HG03159 (cell line): Measurements from ENCODE around the gene GATAD2B.
"Not testable (repeated sequence)": the region's sequence is repeated elsewhere in the genome, so short reads cannot be mapped to it uniquely, and the experiment has no call there.

ENCODE experiments used
- ATAC-seq: cut with Tn5 transposase; IDR thresholded peaks from one replicate; pipeline ENCODE4 v1.9.1; 2021; ENCODE audit warnings: mild to moderate bottlenecking, moderate library complexity; ENCODE audit not compliant: unreplicated experiment

GATAD2B gene

DNA sequence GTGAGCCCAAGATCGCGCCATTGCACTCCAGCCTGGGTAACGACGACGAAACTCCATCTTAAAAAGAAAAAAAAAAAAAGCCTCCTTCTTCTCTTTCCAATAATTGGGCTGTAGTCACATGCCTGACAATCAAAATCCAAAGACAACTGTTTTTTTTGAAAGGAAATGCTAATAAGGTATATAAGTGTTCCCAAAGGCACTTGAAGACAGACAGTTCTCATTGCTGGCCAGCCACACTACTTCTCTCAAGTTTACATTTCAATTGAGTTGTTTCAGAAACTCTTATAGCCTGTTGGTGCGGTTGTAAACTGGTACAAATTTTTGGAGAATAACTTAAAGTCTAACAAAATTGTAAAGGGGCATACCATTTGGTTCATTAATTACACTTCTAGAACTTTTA is 23.3 kb downstream of the GATAD2B start:
- ATAC-seq, result no peak

DNA sequence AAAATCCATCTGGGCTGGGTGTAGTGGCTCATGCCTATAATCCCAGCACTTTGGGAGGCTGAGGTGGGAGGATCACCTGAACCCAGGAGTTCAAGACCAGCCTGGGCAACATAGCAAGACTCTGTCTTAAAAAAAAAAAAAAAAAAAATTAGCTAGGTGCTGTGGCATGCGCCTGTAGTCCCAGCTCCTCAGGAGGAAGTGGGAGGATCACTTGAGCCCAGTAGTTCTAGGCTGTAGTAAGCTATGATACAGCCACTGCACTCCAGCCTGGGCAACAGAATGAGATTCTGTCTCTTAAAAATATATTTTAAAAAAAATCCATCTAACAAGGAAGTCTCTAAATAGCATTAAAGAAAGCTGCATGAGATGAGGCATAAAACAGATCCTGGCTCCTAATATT is 26.9 kb downstream of the GATAD2B start:
- ATAC-seq, result not testable (repeated sequence)

DNA sequence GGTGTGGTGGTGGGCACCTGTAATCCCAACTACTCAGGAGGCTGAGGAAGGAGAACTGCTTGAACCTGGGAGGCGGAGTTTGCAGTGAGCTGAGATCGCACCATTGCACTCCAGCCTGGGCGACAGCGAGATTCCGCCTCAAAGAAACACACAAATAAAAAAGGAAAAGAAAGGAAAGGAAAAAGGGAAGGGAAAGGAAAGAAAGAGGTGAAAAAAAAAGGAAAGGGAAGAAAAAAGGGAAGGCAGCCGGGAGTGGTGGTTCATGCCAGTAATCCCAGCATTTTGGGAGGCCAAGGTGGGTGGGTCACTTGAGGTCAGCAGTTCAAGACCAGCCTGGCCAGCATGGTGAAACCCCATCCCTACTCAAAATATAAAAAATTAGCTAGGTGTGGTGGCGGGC is 31.7 kb downstream of the GATAD2B start:
- ATAC-seq, result not testable (repeated sequence)

DNA sequence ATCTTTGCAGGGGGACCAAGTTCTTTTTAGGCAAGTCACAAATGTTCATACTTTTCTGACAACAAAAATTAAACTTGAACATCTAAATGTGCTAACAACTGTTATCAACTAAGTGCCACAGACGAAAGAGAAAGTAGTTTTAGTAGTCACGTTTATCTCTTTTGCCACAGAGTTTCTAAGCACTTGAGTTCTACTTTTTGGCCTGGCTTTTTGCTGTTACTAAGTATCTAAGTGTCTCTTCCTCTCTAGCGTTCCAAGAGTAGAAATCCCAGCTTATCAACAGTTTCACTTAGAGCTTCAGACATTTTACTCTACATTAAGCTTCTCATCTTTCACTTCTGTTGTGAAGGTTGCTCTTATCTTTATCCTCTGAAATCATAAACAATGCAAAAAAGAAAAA is 34.2 kb downstream of the GATAD2B start:
- no peak for ATAC-seq

DNA sequence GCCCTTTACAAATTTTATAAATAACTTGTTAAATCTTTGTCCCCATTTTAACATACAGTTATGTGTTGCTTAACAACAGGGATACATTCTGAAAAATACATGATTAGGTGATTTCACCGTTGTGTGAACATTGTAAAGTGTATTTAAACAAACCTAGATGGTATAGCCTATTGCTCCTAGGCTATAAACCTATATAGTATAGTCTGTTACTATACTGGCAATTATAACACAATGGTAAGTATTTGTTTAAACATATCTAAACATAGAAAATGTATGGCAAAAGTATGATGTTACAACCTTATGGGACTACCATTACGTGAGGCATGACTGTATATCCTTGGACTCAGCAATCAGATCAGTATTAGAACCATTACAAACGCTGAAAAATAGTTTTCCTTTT is 36.6 kb downstream of the GATAD2B start:
- ATAC-seq, result no peak

DNA sequence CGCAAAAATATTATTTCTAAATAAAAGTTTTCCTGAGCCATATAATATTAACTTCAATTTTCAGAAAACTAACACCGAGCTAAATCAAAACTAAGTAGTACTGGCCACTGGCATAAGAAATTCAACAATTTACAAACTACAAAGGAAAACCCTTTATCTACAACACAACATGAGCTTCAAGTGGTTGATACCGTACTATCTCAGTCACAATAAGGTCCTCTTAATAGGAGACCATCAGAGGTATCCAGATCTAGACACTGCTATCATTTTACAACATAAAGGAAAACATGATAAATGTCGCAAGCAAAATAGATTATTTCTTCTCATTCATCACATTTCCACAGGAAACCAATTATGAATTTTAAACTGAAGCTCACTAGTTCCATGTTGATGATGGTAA is 39.5 kb downstream of the GATAD2B start:
- no peak for ATAC-seq

DNA sequence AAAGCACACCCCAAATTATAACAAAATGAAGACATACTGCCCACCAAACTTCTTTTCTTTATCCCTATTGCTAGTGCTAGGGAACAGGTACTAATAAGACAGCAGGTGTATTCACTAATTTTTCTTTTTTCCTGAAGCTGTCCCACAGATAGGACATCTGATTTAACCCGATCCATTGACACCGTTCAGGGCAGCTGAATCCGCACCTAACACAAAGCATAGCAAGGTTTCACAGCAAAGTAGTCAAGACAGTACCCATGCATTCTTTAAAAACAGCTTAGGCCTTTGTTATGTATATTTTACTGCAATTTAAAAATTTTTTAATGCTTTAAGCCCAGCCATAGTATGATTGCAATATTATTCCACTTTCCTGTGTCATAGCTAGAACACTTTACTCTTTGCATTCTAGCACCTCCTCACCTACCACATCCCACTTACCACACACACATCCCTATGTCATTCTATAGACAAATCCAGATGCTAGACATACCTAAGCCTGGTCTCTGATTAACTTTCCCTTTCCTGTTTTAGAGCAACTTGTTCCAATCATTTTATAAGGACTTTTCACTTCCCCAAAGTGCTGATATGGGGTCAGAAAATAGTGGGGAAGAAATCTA is 40.4 kb downstream of the GATAD2B start:
- ATAC-seq, result no peak

DNA sequence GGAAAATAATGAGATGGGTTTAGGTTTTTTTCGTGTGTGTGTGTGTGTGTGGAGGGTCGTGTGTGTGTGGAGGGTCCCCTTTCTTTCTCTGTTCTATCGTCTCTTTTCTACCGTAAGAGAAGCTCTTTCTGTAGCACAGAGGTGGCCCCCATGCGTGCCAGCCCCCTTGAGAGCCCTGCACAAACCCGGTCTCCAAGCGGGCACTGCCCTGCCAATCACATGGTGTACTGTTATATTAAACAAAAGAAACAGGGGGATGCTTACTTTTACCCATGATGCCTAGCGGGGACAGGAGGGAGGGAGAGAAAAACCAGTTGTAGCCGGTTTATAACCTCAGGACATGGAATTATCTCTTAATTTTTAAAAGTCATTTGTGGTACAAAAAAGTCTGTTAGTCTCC is 41.0 kb downstream of the GATAD2B start:
- ATAC-seq, result no peak

DNA sequence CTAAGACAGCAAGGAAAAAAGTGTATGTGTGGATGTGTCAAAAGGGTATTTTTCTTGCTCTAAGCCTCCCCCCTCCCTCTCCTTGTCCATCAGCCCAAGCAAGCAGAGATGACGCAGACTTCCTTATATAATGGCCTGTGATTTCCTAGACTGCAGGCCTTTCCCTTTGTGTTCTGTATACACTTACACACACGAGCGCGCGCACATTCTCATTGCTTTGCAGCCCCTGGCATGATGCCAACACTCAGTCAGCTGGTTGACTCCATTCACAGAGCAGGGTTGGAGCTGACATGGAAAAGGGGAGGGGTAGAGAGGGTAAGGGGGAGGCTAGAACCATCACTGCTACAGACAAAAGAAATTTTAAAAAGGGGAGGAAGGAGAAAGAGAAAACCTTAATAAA is 41.8 kb downstream of the GATAD2B start:
- ATAC-seq, result no peak

DNA sequence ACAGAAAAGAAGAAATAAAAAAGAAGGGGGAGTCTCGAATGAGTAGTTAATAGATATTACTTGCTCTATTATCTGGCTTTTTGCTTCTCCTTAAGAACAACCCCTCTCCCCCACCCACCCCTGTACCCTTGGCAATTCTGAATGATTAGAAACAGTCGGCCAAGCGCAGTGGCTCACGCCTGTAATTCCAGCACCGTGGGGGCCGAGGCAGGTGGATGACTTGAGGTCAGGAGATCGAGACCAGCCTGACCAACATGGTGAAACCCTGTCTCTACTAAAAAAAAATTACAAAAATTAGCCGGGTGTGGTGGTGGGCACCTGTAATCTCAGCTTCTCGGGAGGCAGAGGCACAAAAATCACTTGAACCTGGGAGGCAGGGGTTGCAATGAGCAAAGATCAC is 42.7 kb downstream of the GATAD2B start:
- ATAC-seq, result no peak

DNA sequence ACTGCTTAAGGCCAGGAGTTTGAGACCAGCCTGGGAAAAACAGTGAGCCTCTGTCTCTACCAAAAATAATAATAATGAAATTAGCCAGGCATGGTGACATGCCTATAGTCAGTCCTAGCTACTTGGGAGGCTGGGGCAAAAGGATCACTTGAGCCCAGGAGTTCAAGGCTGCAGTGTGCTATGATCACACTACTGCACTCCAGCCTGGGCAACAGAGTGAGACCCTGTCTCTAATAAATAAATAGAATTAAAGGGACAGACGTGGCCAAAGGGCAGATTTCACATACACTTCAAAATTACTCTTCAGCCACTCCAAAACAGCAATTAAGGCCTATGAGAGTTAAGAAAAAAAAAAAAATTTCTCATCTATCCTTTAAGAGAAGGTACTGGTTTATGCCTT is 45.7 kb downstream of the GATAD2B start:
- ATAC-seq, result no peak

DNA sequence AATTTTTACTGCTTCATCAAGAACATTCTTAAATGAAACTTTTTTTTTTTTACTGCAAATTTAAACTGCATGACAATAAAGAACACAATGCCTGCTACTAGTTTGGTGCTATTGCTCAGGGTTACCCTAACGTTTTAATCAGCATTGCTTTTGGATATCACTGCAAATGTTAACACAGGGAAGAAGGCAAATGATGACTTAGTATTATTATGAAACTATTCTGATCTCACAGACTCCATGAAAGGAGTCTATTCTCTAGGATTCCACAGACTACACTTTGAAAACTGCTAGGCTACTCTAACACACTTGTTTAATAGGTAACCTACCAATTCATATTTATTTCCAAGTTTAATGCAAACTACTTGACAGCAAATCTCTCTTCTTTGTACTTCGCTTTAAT is 49.8 kb downstream of the GATAD2B start:
- ATAC-seq, result no peak

DNA sequence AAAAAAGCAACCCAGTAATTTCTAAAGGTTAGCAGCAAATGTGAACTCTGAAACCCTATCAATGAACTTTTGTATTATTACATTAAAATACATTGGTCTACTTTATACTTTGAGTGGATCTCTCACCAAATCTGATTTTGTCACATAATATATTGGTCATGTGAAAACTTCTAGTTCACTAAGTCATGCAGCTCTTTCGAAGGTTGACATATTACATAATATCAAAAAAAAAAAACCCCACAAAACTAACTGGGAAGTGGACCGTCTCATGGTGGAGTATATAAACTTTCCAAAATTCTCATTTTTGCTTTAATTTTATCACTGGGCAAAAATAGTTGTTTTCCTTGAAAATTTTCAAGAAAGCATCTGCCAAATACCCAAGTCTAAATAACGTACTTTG is 50.4 kb downstream of the GATAD2B start:
- no peak for ATAC-seq

DNA sequence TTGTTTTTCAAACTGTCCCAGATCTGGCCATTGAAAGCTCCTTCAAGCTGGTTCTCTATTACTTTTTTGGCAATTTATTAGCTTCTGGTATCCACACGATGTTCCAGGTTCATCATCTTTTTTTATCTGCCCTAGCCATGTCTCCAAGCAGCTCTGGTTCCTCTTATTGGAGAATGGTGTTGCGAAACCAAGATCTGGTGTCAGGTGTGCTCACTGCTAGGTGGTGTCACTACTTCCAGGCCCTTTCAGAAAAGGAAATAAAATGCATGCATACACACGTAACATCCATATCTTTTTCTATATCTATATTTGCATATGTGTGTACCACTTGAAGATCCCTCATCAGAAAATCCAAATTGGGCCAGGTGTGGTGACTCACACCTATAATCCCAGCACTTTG is 53.3 kb downstream of the GATAD2B start:
- ATAC-seq, result no peak

DNA sequence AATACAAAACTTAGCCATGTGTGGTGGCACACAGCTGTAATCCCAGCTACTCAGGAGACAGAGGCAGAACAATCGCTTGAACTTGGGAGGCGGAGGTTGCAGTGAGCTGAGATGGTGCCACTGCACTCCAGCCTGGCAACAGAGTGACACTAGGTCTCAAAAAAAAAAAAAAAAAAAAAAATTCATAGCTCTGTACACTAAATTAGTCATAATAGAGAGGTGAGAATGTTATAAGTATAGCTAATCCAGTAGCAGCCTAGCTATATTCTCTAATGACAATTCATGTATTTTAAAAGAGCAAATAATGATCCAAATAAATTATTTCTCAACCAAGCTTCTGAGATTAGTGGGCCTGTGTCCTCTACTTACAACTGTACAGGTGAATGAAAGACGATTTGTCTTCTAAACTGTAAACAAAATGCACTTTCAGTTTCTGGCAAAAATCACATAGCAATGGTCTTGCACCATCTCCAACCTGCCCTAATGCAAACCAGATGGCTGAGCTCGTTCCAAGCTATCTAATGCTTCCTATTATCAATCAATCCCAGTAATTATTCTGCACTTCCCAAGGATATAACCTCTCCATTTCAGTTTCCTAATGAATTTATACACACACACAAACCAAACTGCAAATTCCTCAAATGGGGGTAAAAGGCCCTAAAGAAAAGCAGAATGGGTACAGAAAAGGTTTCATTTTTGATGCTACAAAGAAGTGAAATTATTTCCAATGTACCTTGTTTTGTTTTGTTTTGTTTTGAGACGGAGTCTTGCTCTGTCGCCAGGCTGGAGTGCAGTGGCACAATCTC is 56.5 kb downstream of the GATAD2B start:
- no peak for ATAC-seq

DNA sequence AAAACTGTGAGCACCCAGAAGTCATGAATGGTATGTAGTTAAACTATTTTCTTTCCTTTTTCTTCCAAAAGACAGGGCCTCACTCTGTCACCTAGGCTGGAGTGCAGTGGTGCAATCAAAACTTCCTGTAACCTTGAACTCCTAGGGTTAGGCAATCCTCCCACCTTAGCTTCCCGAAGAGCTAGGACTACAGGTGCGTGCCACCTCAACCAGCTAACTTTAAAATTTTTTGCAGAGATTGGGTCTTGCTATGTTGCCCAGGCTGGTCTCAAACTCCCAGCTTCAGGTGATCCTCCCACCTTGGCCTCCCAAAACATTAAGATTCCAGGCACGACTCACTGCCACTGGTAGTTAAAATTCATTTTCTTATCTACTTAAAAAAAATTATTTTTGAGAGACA is 62.5 kb downstream of the GATAD2B start:
- ATAC-seq, result no peak

DNA sequence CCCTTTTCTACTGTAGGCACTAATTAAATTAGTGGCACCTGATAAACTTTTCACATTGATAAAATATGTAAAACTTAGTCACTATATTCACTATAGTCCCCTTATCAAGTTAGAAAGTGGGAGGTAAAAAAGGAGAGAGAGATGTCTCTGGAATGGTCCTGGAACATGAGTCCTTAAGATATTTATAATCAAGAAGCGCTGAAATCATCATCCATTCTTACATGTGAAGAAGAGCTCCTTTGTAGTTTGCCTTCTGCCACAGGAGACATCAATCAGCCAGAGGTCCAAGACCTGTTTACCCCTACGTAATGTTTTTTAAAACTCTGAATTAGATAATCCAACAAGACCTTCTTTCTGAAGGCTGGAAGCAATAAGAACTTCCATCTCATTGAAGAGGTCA is 65.3 kb downstream of the GATAD2B start:
- ATAC-seq, result no peak

DNA sequence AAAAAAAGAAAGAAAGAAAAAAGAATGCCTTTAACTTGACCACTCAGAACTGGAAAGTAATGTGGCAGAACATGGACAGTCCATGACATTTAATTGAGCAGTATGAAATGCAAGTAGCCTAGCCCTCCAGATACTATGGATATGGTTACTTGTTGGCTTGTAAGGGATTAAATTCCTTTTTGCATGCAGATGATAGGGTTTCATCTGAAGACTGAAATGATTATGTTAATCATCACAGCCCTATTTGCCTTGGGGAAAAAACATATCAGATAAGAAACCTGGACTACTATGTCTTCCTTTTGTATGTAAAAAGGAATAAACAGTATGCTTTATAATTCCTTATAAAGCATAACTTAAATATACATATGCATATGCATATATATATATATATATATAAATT is 66.0 kb downstream of the GATAD2B start:
- no peak for ATAC-seq

DNA sequence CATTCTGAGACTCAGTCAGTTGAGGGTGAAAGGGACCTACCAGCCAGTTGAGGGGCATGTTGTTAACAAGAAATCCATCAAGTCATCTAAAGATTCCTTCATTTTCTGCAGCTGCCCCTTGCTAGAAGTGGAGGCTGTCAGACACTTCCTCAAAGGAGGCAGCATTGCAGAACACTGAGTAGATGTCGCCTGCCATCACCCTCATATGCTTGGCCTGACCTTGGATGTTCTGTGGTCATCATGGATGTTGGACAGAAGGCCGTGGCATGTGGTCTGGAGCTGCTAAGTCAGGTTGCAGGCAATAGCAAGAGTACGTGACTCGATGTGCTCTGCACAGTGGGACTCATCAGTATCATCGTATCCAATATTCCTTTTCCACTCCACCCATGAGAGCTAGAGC is 70.6 kb downstream of the GATAD2B start:
- no peak for ATAC-seq

DNA sequence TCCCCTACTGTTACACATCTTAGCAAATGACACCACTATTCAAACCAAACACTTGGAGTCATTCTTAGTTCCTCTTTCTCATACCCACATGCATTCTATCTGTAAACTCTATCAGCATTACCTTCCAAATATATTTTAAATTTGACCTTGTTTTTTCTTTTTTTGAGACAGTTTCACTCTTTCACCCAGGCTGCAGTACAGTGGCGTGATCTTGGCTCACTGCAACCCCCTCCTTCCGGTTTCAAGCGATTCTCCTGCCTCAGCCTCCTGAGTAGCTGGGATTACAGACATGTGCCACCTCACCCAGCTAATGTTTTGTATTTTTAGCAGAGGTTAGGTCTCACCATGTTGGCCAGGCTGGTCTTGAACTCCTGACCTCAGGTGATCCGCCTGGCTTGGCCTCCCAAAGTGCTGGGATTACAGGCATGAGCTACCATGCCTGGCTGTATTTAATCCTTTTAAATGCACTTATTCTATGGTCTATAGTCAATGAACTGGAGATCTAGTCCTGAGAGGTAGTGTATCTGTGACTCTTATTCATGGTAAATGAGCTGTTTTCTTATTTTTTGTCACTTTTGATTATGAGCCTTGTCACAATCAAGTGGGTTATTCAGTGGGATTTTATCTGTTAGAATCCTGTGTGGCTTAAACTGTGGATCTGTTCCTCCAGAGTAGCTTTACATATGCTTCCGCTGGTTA is 73.1 kb downstream of the GATAD2B start:
- ATAC-seq, result peak; percentile 66

DNA sequence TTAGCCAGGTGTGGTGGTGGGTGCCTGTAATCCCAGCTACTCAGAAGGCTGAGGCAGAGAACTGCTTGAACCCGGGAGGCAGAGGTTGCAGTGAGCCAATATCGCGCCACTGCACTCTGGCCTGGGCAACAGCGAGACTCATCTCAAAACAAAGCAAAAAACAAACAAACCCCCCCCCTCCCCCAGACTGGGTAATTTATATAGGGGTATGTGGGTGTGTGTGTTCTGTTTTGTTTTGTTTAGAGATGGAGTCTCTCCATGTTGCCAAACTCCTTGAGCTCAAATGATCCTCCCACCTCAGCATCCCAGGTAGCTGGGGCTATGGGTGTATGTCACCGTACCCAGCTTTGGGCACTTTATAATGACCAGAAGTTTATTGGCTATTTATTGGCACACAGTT is 74.0 kb downstream of the GATAD2B start:
- ATAC-seq, result no peak

DNA sequence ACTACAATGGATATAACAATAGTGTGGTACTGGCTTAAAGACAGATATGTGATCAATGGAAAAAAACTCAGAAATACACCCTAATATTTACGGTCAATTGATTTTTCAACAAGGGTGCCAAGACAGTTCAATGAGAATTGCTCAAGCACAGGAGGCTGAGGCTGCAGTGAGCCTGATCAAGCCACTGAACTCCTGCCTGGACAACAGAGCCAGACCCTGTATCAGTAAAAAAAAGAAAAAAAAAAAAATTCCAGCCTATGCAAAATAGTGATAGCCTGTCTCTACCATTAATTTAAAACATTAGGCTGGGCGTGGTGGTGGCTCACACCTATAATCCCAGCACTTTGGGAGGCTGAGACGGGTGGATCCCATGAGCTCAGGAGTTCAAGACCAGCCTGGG is 77.6 kb downstream of the GATAD2B start:
- ATAC-seq, result no peak
